ENCODE results near the gene NLRC5. TPM values are rescaled to one million over a fixed set of nuclear protein-coding genes. Genes with fewer than 3 reads are reported as not detected.

NLRC5 gene
- total and polyA plus RNA-seq, 9 of the 15 experiments (the other 6 are each of a cell fraction or from before 2014, with no cell fraction given) = 0.59 to 0.71 TPM; not detected in 7

GRCh38 chr16:56964243-56965148 is 24.9 kb upstream of the NLRC5 start (continued):
- TF ChIP-seq, protein P1, sequence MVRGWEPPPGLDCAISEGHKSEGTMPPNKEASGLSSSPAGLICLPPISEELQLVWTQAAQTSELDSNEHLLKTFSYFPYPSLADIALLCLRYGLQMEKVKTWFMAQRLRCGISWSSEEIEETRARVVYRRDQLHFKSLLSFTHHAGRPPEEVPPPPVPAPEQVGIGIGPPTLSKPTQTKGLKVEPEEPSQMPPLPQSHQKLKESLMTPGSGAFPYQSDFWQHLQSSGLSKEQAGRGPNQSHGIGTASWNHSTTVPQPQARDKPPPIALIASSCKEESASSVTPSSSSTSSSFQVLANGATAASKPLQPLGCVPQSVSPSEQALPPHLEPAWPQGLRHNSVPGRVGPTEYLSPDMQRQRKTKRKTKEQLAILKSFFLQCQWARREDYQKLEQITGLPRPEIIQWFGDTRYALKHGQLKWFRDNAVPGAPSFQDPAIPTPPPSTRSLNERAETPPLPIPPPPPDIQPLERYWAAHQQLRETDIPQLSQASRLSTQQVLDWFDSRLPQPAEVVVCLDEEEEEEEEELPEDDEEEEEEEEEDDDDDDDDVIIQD (CRISPR knock-in tag; IDR thresholded peaks at IDR 0.05) = no peak
- no peak for TF ChIP-seq ZNF695 (CRISPR knock-in tag; IDR thresholded peaks at IDR 0.05)
- TF ChIP-seq SLC30A9 (CRISPR knock-in tag; IDR thresholded peaks at IDR 0.05) = no peak
- no peak for TF ChIP-seq ZNF449 (CRISPR knock-in tag; IDR thresholded peaks at IDR 0.05)
